ENCODE results near the gene CDC42.

GRCh38 chr1:22104865-22105437, 52.4 kb downstream of the CDC42 start:
- TF ChIP-seq TAF1 (IDR thresholded peaks at IDR 0.05; ENCODE audit: low read depth, low read length) (no peak), POLR2A (IDR thresholded peaks at IDR 0.05; ENCODE audit: low read depth, low read length) (no peak), POLR2AphosphoS5 (IDR thresholded peaks at IDR 0.05; ENCODE audit: low read depth, low read length) (no peak), PAX5 (IDR thresholded peaks at IDR 0.05; ENCODE audit: insufficient read depth, low read length, severe bottlenecking) (no peak), SPI1 (IDR thresholded peaks at IDR 0.05; ENCODE audit: low read depth, low read length) (no peak), POU2F2 (IDR thresholded peaks at IDR 0.05; ENCODE audit: low read depth, low read length) (no peak)
